Adrenal gland (tissue), 12 donors: ENCODE data around the gene RDX. TPM values are rescaled to one million over a fixed set of nuclear protein-coding genes. Genes with fewer than 3 reads are reported as not detected.
A peak's percentile ranks its signal among the peaks of the same experiment; 100 is the strongest.

Source experiments
- DNase-seq, 7 donors: peaks; one replicate each; pipeline ENCODE4 v3.0.0-alpha.2; 2019 to 2020
- H3K27ac ChIP-seq, 5 donors: fragments of 200-600 bp; sonication (generic) in 4 of 5; 1 replicate in 3 of 5; 2 replicates in 2 of 5; pipeline versions ENCODE4 v1.5.1 to v1.8.0; 2016 to 2020; ENCODE audit warnings: mild to moderate bottlenecking in 1 of 5
- H3K27me3 ChIP-seq: fragments of 200-600 bp; 2 replicates; pipeline ENCODE4 v1.8.0; 2021
- H3K36me3 ChIP-seq, 2 donors: fragments of 200-600 bp; replicated peaks in 1 of 2; 1 replicate in 1 of 2; 2 replicates in 1 of 2; pipeline versions ENCODE4 v1.5.1 to v1.8.0; 2018 to 2022
- H3K4me1 ChIP-seq, 2 donors: fragments of 200-600 bp; replicated peaks in 1 of 2; 1 replicate in 1 of 2; 2 replicates in 1 of 2; pipeline versions ENCODE4 v1.5.1 to v1.8.0; 2018 to 2021
- H3K4me3 ChIP-seq, 4 donors: fragments of 200-600 bp; sonication (generic) in 3 of 4; one replicate each; pipeline ENCODE4 v1.5.1; 2016 to 2018
- H3K9me3 ChIP-seq, 3 donors: fragments of 200-600 bp; sonication (generic) in 1 of 3; replicated peaks in 1 of 3; 1 replicate in 2 of 3; 2 replicates in 1 of 3; pipeline versions ENCODE4 v1.5.1 to v1.8.0; 2016 to 2021
- POLR2A ChIP-seq, 2 donors: fragments of 450-650 bp; IDR thresholded peaks; one replicate each; pipeline ENCODE4 v1.6.1; 2017; ENCODE audit warnings: antibody characterized with exemption in 2 of 2, mild to moderate bottlenecking in 2 of 2, moderate library complexity in 1 of 2
- WGBS, 4 donors: extraction: QIAGEN DNeasy Blood & Tissue Kit in 2 of 4; methylation state at CpG; one replicate each; pipeline versions ENCODE4 v1.1.5 to v1.1.7; 2013 to 2017; 5-methylcytosine and 5-hydroxymethylcytosine counted together
- intact Hi-C, 2 donors: fragments of 100-400 bp; cut with DNase I; formaldehyde crosslinking; loops; one replicate each; pipeline versions ENCODE4 v1.14.1 to v1.15.0; 2022 to 2023
- polyA plus RNA-seq, 3 donors: library from polyadenylated mRNA; stranded (reverse); fragments of 200-250 nt in 2 of 3; fragments of 350-450 nt in 1 of 3; fragmentation: Illumina TruSeq in 1 of 3; extraction: RNeasy Lipid Tissue Mini Kit (QIAGEN cat#74804) in 1 of 3; gene quantifications; one replicate each; pipeline ENCODE4 v1.2.3, GENCODE V29; 2013 to 2014
- total RNA-seq, 9 donors: library from RNA; depleted of rRNA in 4 of 9; stranded (reverse); fragments of >200 nt in 4 of 9; fragments of 120-200 nt in 1 of 9; fragmentation: NEBNext Ultra II Directional in 1 of 9; extraction: Animal tissue kit (Norgen Biotek cat#: 25700) in 1 of 9; gene quantifications; one replicate each; pipeline versions ENCODE4 v1.1.0 to v1.2.4, GENCODE V29; 2013 to 2023
- TF ChIP-seq, protein P1 (sequence below), 6 experiments: fragments of 450-650 bp in 4 of 6; fragments of 200-600 bp in 2 of 6; sonication (generic) in 1 of 6; IDR thresholded peaks; 1 replicate in 5 of 6; 2 replicates in 1 of 6; pipeline versions ENCODE4 v1.5.1 to v1.8.0; 2016 to 2021; ENCODE audit warnings: antibody characterized with exemption in 6 of 6, mild to moderate bottlenecking in 2 of 6, moderate library complexity in 1 of 6
- donor health status: healthy with polysubstance abuse.
- donor health status: Bipolar disorder and iron deficiency.
- donor health status: DM: yes; HTN: yes; CAD: no.
- donor health status: DM: no; HTN: no; CAD: no.
- donor health status: DM: no; HTN: no; CAD: no.
- donor health status: DM: yes; HTN: yes; CAD: no.

The RDX gene
- total and polyA plus RNA-seq, 12 donors: 82.4 to 1,153 (median 588) TPM

DNA sequence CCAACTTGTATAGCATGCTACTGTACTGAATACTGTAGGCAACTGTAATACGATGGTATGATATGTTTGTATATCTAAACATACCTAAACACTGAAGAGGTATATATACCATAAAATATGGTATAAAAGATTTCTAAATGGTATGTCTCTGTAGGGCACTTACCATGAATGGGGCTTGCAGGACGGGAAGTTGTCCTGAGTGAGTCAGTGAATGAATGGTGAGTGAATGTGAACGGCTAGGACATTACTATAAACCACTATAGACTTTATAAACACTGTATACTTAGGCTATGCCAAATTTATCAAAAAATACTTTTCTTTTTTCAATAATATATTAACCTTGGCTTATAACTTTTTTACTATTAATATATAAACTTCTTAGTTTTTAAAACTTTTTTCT lies 136.4 kb downstream of the RDX start:
- peaks cover 0 to 19% of the 10 kb centered on the region in 2 donors for H3K36me3 ChIP-seq
- TF ChIP-seq, protein P1, sequence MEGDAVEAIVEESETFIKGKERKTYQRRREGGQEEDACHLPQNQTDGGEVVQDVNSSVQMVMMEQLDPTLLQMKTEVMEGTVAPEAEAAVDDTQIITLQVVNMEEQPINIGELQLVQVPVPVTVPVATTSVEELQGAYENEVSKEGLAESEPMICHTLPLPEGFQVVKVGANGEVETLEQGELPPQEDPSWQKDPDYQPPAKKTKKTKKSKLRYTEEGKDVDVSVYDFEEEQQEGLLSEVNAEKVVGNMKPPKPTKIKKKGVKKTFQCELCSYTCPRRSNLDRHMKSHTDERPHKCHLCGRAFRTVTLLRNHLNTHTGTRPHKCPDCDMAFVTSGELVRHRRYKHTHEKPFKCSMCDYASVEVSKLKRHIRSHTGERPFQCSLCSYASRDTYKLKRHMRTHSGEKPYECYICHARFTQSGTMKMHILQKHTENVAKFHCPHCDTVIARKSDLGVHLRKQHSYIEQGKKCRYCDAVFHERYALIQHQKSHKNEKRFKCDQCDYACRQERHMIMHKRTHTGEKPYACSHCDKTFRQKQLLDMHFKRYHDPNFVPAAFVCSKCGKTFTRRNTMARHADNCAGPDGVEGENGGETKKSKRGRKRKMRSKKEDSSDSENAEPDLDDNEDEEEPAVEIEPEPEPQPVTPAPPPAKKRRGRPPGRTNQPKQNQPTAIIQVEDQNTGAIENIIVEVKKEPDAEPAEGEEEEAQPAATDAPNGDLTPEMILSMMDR (IDR thresholded peaks at IDR 0.05): no peak
- no peak for TF ChIP-seq POLR2A (IDR thresholded peaks at IDR 0.05)

DNA sequence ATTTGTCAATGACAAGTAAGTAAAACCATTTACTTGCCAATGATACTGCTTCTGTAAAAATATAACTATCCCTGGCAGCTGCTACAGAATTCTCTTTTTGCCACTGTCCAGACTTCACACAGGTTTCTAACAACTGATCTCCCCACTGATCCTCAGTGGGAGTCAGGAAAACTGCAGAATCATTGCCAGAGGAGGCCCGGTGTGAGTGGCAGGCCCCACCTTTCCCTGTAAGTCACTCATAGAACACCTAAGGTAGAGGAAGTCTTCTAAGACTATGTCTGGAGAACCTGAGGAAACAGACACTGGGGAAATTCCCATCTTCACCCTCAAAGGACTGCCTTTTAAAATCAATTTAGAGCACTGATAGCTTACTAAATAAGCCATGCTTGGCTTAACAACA lies 136.9 kb downstream of the RDX start:
- peaks cover 0 to 13% of the 10 kb centered on the region in 2 donors for H3K36me3 ChIP-seq
- WGBS, 4 donors: 90 to 100% (median 93%) methylated on average over 1 of the region's 1 CpG
- no peak overlapping the region for H3K27ac ChIP-seq
- TF ChIP-seq POLR2A (IDR thresholded peaks at IDR 0.05): no peak
- TF ChIP-seq, protein P1 (IDR thresholded peaks at IDR 0.05): no peak
- no peak overlapping the region for H3K4me3 ChIP-seq
- no peaks in the 10 kb centered on the region for H3K27me3 ChIP-seq
- H3K9me3 ChIP-seq: no peaks in the 10 kb centered on the region
- intact Hi-C loops: no loop called here
- H3K4me1 ChIP-seq: peaks cover 0 to 4% of the 10 kb centered on the region in 2 donors
- DNase-seq: no peak

More for the DNA sequence above, 136.4 kb downstream of the RDX start:
- no peak for DNase-seq
- no peaks in the 10 kb centered on the region for H3K9me3 ChIP-seq
- no peak overlapping the region for H3K4me3 ChIP-seq
- intact Hi-C loops: no loop called here
- WGBS, 4 donors: 90 to 93% (median 91%) methylated on average over 3 of the region's 3 CpGs
- H3K4me1 ChIP-seq: peaks cover 0 to 4% of the 10 kb centered on the region in 2 donors
- H3K27ac ChIP-seq: no peak overlapping the region
- no peaks in the 10 kb centered on the region for H3K27me3 ChIP-seq

DNA sequence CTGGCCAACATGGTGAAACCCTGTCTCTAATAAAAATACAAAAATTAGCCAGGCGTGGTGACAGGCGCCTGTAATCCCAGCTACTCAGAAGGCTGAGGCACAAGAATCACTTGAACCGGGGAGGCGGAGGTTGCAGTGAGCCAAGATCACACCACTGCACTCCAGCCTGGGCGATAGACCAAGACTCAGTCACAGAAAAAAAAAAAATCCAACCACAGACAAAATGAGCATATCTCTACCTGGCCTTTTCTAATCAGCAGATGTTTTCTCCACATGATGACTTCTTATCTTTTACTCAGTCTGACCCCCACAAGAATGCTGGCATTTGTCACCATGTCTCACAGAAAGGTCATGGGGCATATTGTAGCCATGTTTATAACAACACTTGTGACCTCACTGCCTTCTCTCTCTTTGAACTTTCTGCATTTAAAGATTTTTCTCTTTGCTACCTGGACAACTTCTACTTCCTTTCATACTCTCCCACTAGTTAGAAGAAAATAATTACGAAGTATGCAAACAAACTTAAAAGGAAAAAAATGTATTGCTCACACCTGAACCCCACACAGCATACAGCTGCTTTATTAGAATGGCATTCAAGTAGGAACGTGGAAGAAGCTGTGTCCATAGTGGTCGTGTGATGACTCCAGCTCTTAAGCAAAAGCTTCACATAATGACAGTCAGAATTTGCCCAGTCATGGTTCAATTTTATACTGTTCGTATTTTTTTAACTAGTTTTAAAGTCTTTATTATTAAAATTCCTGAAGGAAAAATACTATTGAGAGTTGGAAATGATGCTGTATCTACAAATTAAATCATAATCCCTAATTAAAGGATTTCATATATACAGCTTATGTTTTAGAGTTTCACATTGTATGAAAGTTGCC lies 137.9 kb downstream of the RDX start:
- intact Hi-C loops: no loop called here

DNA sequence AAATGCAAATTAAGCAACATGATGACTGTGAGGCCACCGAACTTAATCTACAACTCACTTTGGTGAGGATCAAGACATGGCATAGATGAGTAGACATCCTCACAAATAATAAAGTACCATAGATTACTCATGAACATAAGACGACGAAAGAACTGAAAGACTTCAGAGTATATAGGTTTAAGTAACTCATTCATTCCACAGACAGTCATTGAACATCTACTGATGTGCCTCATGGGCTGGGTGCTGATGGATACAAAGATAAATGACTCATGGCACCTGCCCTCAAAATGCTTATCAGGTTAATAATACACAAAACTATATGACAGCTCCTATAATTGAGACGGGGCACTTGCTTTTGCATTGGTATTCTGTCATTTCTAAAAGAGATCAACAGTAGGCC lies 139.9 kb downstream of the RDX start:
- Histone ChIP-seq H3K27ac (no peak overlapping the region), H3K4me3 (no peak overlapping the region), H3K9me3 (no peaks in the 10 kb centered on the region), H3K36me3 (peaks cover 0 to 10% of the 10 kb centered on the region in 2 donors), H3K27me3 (no peaks in the 10 kb centered on the region), H3K4me1 (peaks cover 0 to 4% of the 10 kb centered on the region in 2 donors)
- TF ChIP-seq, protein P1 (IDR thresholded peaks at IDR 0.05): no peak
- no peak for TF ChIP-seq POLR2A (IDR thresholded peaks at IDR 0.05)
- 83 to 95% (median 93%) methylated on average over 4 of the region's 4 CpGs for WGBS, 4 donors
- intact Hi-C loops: no loop called here
- no peak for DNase-seq

More for the DNA sequence above, 137.9 kb downstream of the RDX start:
- H3K36me3 ChIP-seq: peaks cover 0 to 10% of the 10 kb centered on the region in 2 donors
- H3K9me3 ChIP-seq: no peaks in the 10 kb centered on the region
- H3K4me3 ChIP-seq: no peak overlapping the region
- TF ChIP-seq POLR2A (IDR thresholded peaks at IDR 0.05): no peak
- TF ChIP-seq, protein P1 (IDR thresholded peaks at IDR 0.05): no peak
- H3K27me3 ChIP-seq: no peaks in the 10 kb centered on the region
- H3K27ac ChIP-seq: peak overlapping the region in 2 of 5 donors; percentile 24 to 34
- H3K4me1 ChIP-seq: peaks cover 0 to 4% of the 10 kb centered on the region in 2 donors
- DNase-seq: peak in 2 of 7 donors; percentile 26 to 47
- WGBS, 4 donors: 74 to 89% (median 86%) methylated on average over 9 of the region's 9 CpGs
